ENCODE data around the gene CCDC71. TPM values are rescaled to one million over a fixed set of nuclear protein-coding genes. Genes with fewer than 3 reads are reported as not detected.

Gene CCDC71
- total and polyA plus RNA-seq, 2 donors (not counting 3 experiments of a cell fraction or from before 2014, with no cell fraction given): 23.5 to 41.6 TPM

- TF ChIP-seq POLR2AphosphoS5 (IDR thresholded peaks at IDR 0.05; ENCODE audit: insufficient read depth, low read depth, low read length) (no peak), FOS (IDR thresholded peaks at IDR 0.05; ENCODE audit: borderline replicate concordance, insufficient read depth, low read length) (no peak), CTCF (IDR thresholded peaks at IDR 0.05; ENCODE audit: extremely low read depth in 1 of 2, insufficient read depth in 1 of 2, low read depth in 1 of 2, low read length in 2 of 2) (no peak), GATA2 (IDR thresholded peaks at IDR 0.05; ENCODE audit: insufficient read depth, insufficient read length, low read depth, low read length) (no peak), JUN (IDR thresholded peaks at IDR 0.05; ENCODE audit: borderline replicate concordance, insufficient read depth, insufficient read length, low read depth) (no peak), MAX (IDR thresholded peaks at IDR 0.05; ENCODE audit: insufficient read depth, insufficient read length) (no peak), EZH2 (IDR thresholded peaks at IDR 0.05; ENCODE audit: borderline replicate concordance, low read depth, low read length, severe bottlenecking) (no peak), MYC (IDR thresholded peaks at IDR 0.05; ENCODE audit: low read depth, low read length) (no peak)
- no peaks in the 10 kb centered on the region for H4K20me1 ChIP-seq (replicated peaks; ENCODE audit: control insufficient read depth, extremely low read depth, insufficient read depth, low read length)
- no TSS peak for BruUV-seq (replicated peaks)
- dilution Hi-C loops (cut with MboI; ENCODE audit: extremely low pct_ligation_motif_present, low sequenced_read_pairs): no loop called here
- DNase-seq (ENCODE audit: low read depth, low spot score) (no peak), FAIRE-seq (no peak)
- no peak overlapping the region for H3K27ac ChIP-seq (ENCODE audit: insufficient read depth, low read depth, low read length)
- no peak overlapping the region for H3K4me3 ChIP-seq (replicated peaks in 1 of 3; ENCODE audit: insufficient read depth in 1 of 3, low read depth in 1 of 3, low read length in 3 of 3)
- H3K9me1 ChIP-seq (replicated peaks; ENCODE audit: control insufficient read depth, extremely low read depth, insufficient read depth, low read length): no peaks in the 10 kb centered on the region
- no peak overlapping the region for H3K4me2 ChIP-seq (ENCODE audit: insufficient read depth, low read length)
- CTCF ChIA-PET: interaction anchor here (1.1 kb wide), 1 partner anchor 9 kb away, joined by 3 read pairs; the partner anchor contains the start of gene LAMB2
- intact Hi-C loops (cut with micrococcal nuclease): no loop called here
- H3K27me3 ChIP-seq (ENCODE audit: control insufficient read depth in 2 of 2, insufficient read depth in 2 of 2, low read length in 2 of 2): no peaks in the 10 kb centered on the region
- H3K4me1 ChIP-seq (ENCODE audit: control insufficient read depth, extremely low read depth, insufficient read depth, low read length): peaks cover 12% of the 10 kb centered on the region
- POLR2A ChIA-PET: no interaction called here
- no peaks in the 10 kb centered on the region for H3K9me3 ChIP-seq (replicated peaks; ENCODE audit: control insufficient read depth, insufficient read depth, low read length)
- H2AFZ ChIP-seq (ENCODE audit: low read depth, low read length): no peak overlapping the region
- H3K36me3 ChIP-seq (ENCODE audit: control insufficient read depth in 2 of 2, extremely low read depth in 1 of 2, insufficient read depth in 2 of 2, low read length in 2 of 2): peaks cover 5 to 54% of the 10 kb centered on the region in 2 experiments
- H3K79me2 ChIP-seq (ENCODE audit: control insufficient read depth, insufficient read depth, low read length): peaks cover 14% of the 10 kb centered on the region
- H3K9ac ChIP-seq (replicated peaks; ENCODE audit: extremely low read depth, insufficient read depth, low read length): no peak overlapping the region
These were observed 43.1 kb downstream of the CCDC71 start for GRCh38 chr3:49122886-49123545.
